GM23338 (cell line): ENCODE measurements around the gene SH3TC2. TPM values are rescaled to one million over a fixed set of nuclear protein-coding genes. Genes with fewer than 3 reads are reported as not detected.

Experiments
- ATAC-seq: fragments of 200-7000 bp; cut with Tn5 transposase; 3 replicates; pipeline ENCODE4 v1.9.1; 2020
- DNase-seq: peaks from one replicate; pipeline ENCODE4 v3.0.0-alpha.2; 2015; ENCODE audit warnings: low spot score
- H2AFZ ChIP-seq: fragments of 200-600 bp; sonication (generic); 2 replicates; pipeline ENCODE4 v1.8.0; 2016; ENCODE audit warnings: antibody characterized with exemption, mild to moderate bottlenecking, moderate library complexity
- H3F3A ChIP-seq: fragments of 200-600 bp; sonication (generic); replicated peaks from 2 replicates; pipeline ENCODE4 v1.8.0; 2017; ENCODE audit warnings: antibody characterized with exemption, mixed run types, low read depth
- H3K27ac ChIP-seq: fragments of 200-600 bp; sonication (generic); 2 replicates; pipeline ENCODE4 v1.6.1; 2016; ENCODE audit warnings: low read depth
- H3K27me3 ChIP-seq: fragments of 200-600 bp; sonication (generic); 2 replicates; pipeline ENCODE4 v1.8.0; 2016; ENCODE audit warnings: mild to moderate bottlenecking, mixed run types, moderate library complexity; ENCODE audit not compliant: insufficient read depth
- H3K36me3 ChIP-seq: fragments of 200-600 bp; sonication (generic); 2 replicates; pipeline ENCODE4 v1.8.0; 2016; ENCODE audit warnings: mild to moderate bottlenecking; ENCODE audit not compliant: insufficient read depth
- H3K4me1 ChIP-seq: fragments of 200-600 bp; sonication (generic); 2 replicates; pipeline ENCODE4 v1.8.0; 2016; ENCODE audit warnings: mild to moderate bottlenecking, moderate library complexity; ENCODE audit not compliant: insufficient read depth
- H3K4me2 ChIP-seq: fragments of 200-600 bp; sonication (generic); 2 replicates; pipeline ENCODE4 v1.7.1; 2017; ENCODE audit warnings: mixed run types
- H3K4me3 ChIP-seq: fragments of 200-600 bp; sonication (generic); 2 replicates; pipeline ENCODE4 v1.6.1; 2016; ENCODE audit warnings: mixed run types
- H3K79me2 ChIP-seq: fragments of 200-600 bp; sonication (generic); replicated peaks from 2 replicates; pipeline ENCODE4 v1.8.0; 2017; ENCODE audit warnings: mild to moderate bottlenecking; ENCODE audit not compliant: insufficient read depth
- H3K9me2 ChIP-seq: fragments of 200-600 bp; sonication (generic); 2 replicates; pipeline ENCODE4 v1.8.0; 2017; ENCODE audit not compliant: insufficient read depth
- H4K20me1 ChIP-seq: fragments of 200-600 bp; sonication (generic); replicated peaks from 2 replicates; pipeline ENCODE4 v1.8.0; 2017; ENCODE audit warnings: mild to moderate bottlenecking; ENCODE audit not compliant: insufficient read depth
- H3K27ac Mint-ChIP-seq: 2 replicates; pipeline ENCODE4 v1.8.0; 2020; ENCODE audit warnings: inconsistent platforms, mild to moderate bottlenecking, moderate library complexity, mixed read lengths
- H3K27me3 Mint-ChIP-seq: 3 replicates; pipeline ENCODE4 v1.8.0; 2022; ENCODE audit warnings: low read depth, mild to moderate bottlenecking, moderate library complexity, mixed read lengths, inconsistent platforms; ENCODE audit not compliant: insufficient read depth, poor library complexity
- H3K36me3 Mint-ChIP-seq: 3 replicates; pipeline ENCODE4 v1.8.0; 2021; ENCODE audit warnings: low read depth, mild to moderate bottlenecking, inconsistent platforms, moderate library complexity, mixed read lengths
- H3K4me1 Mint-ChIP-seq: 3 replicates; pipeline ENCODE4 v1.8.0; 2020; ENCODE audit warnings: mild to moderate bottlenecking, inconsistent platforms, mixed read lengths
- H3K4me3 Mint-ChIP-seq: 3 replicates; pipeline ENCODE4 v1.8.0; 2021; ENCODE audit warnings: moderate library complexity, mild to moderate bottlenecking, inconsistent platforms, mixed read lengths
- H3K9me3 Mint-ChIP-seq: 3 replicates; pipeline ENCODE4 v1.8.0; 2020; ENCODE audit warnings: moderate library complexity, mild to moderate bottlenecking, inconsistent platforms, mixed read lengths
- CREB1 ChIP-seq: fragments of 250-450 bp; sonication (Bioruptor Pico); IDR thresholded peaks from 2 replicates; pipeline ENCODE4 v1.5.0; 2020; ENCODE audit warnings: low read depth, mild to moderate bottlenecking, moderate library complexity
- CTCF ChIP-seq, 2 experiments: fragments of 200-600 bp in 1 of 2; sonication (generic) in 1 of 2; conservative IDR thresholded peaks; 2 replicates each; pipeline versions ENCODE4 v1.5.1 to v1.6.1; 2016 to 2017; ENCODE audit warnings: antibody characterized with exemption in 2 of 2, low read depth in 2 of 2, mild to moderate bottlenecking in 2 of 2, moderate library complexity in 1 of 2
- ETS1 ChIP-seq: IDR thresholded peaks from 2 replicates; pipeline ENCODE4 v1.6.1; 2016; ENCODE audit warnings: antibody characterized with exemption
- EZH2 ChIP-seq: fragments of 200-600 bp; sonication (generic); IDR thresholded peaks from one replicate; pipeline ENCODE4 v1.8.0; 2017; ENCODE audit warnings: antibody characterized with exemption, mild to moderate bottlenecking, low read depth; ENCODE audit not compliant: unreplicated experiment
- EZH2phosphoT487 ChIP-seq: fragments of 200-600 bp; sonication (generic); IDR thresholded peaks from one replicate; pipeline ENCODE4 v1.8.1; 2018; ENCODE audit warnings: antibody characterized with exemption; ENCODE audit not compliant: unreplicated experiment
- JUNB ChIP-seq: IDR thresholded peaks from one replicate; pipeline ENCODE4 v1.6.1; 2016; ENCODE audit warnings: antibody characterized with exemption; ENCODE audit not compliant: unreplicated experiment
- NANOG ChIP-seq: IDR thresholded peaks from 2 replicates; pipeline ENCODE4 v1.6.1; 2016; ENCODE audit warnings: antibody characterized with exemption, borderline replicate concordance
- POLR2AphosphoS5 ChIP-seq: IDR thresholded peaks from 2 replicates; pipeline ENCODE4 v1.6.1; 2016; ENCODE audit warnings: antibody characterized with exemption, low read depth
- REST ChIP-seq: IDR thresholded peaks from one replicate; pipeline ENCODE4 v1.6.1; 2018; ENCODE audit warnings: antibody characterized with exemption; ENCODE audit not compliant: unreplicated experiment
- STAT1 ChIP-seq: IDR thresholded peaks from one replicate; pipeline ENCODE4 v1.6.1; 2016; ENCODE audit warnings: antibody characterized with exemption; ENCODE audit not compliant: unreplicated experiment
- ZNF114 ChIP-seq: fragments of 250-450 bp; sonication (Bioruptor Pico); IDR thresholded peaks from 2 replicates; pipeline ENCODE4 v1.5.0; 2020; ENCODE audit warnings: mild to moderate bottlenecking, moderate library complexity
- ZNF331 ChIP-seq: fragments of 250-450 bp; sonication (Bioruptor Pico); IDR thresholded peaks from 2 replicates; pipeline ENCODE4 v1.5.0; 2020; ENCODE audit warnings: low read depth, mild to moderate bottlenecking, moderate library complexity
- ZNF462 ChIP-seq: fragments of 250-450 bp; sonication (Bioruptor Pico); IDR thresholded peaks from 2 replicates; pipeline ENCODE4 v1.5.0; 2020; ENCODE audit warnings: mild to moderate bottlenecking, moderate library complexity
- polyA plus RNA-seq: library from polyadenylated mRNA; unstranded; fragments of >200 nt; fragmentation: Nextera tagmentation; extraction: Ambion mirVana; gene quantifications from 2 replicates; pipeline ENCODE4 v1.2.1, GENCODE V29; 2016
- total RNA-seq: library from RNA; depleted of rRNA; stranded (reverse); fragments of >200 nt; shearing (Covaris generic); gene quantifications from 2 replicates; pipeline ENCODE4 v1.2.3, GENCODE V29; 2014

SH3TC2 gene
- total and polyA plus RNA-seq, 2 experiments from 2014 or later, result 0.10 to 0.17 TPM

GRCh38 chr5:149028984-149029383, 33.9 kb downstream of the SH3TC2 start:
- Mint-ChIP-seq H3K9me3 (no peaks in the 10 kb centered on the region), H3K27me3 (no peaks in the 10 kb centered on the region), H3K4me1 (no peaks in the 10 kb centered on the region), H3K4me3 (no peak overlapping the region), H3K36me3 (no peaks in the 10 kb centered on the region), H3K27ac (no peak overlapping the region)
- H3K27me3 ChIP-seq, result no peaks in the 10 kb centered on the region
- H3K4me2 ChIP-seq, result no peak overlapping the region
- H3K4me1 ChIP-seq, result no peaks in the 10 kb centered on the region
- no peaks in the 10 kb centered on the region for H3K36me3 ChIP-seq
- ATAC-seq (no peak), DNase-seq (no peak)
- H3F3A ChIP-seq, result no peaks in the 10 kb centered on the region
- H3K27ac ChIP-seq, result no peak overlapping the region
- no peaks in the 10 kb centered on the region for H4K20me1 ChIP-seq
- TF ChIP-seq CREB1, result no peak
- TF ChIP-seq STAT1, result no peak
- TF ChIP-seq JUNB, result no peak
- no peak for TF ChIP-seq ETS1
- TF ChIP-seq NANOG, result no peak
- no peak for TF ChIP-seq REST
- TF ChIP-seq POLR2AphosphoS5, result no peak
- TF ChIP-seq EZH2, result no peak
- no peak for TF ChIP-seq ZNF331
- TF ChIP-seq EZH2phosphoT487, result no peak
- TF ChIP-seq ZNF462 (CRISPR knock-in tag), result no peak
- no peak for TF ChIP-seq ZNF114 (CRISPR knock-in tag)
- no peak for TF ChIP-seq CTCF (conservative IDR thresholded peaks at IDR 0.05; ENCODE audit: low read depth in 2 of 2)
- H2AFZ ChIP-seq, result no peak overlapping the region
- H3K79me2 ChIP-seq, result no peaks in the 10 kb centered on the region
- no peaks in the 10 kb centered on the region for H3K9me2 ChIP-seq
- H3K4me3 ChIP-seq, result no peak overlapping the region
